SK-N-SH (cell line): ENCODE measurements around the gene DECR2. TPM values are rescaled to one million over a fixed set of nuclear protein-coding genes. Genes with fewer than 3 reads are reported as not detected.
"Not testable (repeated sequence)": the region's sequence is repeated elsewhere in the genome, so short reads cannot be mapped to it uniquely, and the experiment has no call there.

ENCODE experiments used
- CTCF ChIA-PET: fragments of 300-600, 350-600 bp; formaldehyde crosslinking; extraction: SDS; loops from one replicate; lab custom pipeline; 2021; lab: Yijun Ruan, JAX
- POLR2A ChIA-PET: fragments of 350-600 bp; sonication (Branson Sonifier 250); formaldehyde crosslinking; extraction: SDS; loops from one replicate; lab custom pipeline; 2020; ENCODE audit warnings: antibody characterized with exemption, inconsistent platforms; lab: Yijun Ruan, JAX
- DNase-seq: peaks from one replicate; pipeline ENCODE4 v3.0.0; 2012
- H2AFZ ChIP-seq: fragments of 200-600 bp; sonication (generic); 2 replicates; pipeline ENCODE4 v1.8.1; 2016; ENCODE audit warnings: antibody characterized with exemption, mild to moderate bottlenecking, low read depth
- H3F3A ChIP-seq: fragments of 200-600 bp; sonication (generic); replicated peaks from 2 replicates; pipeline ENCODE3; 2016; ENCODE audit warnings: antibody characterized with exemption, mild to moderate bottlenecking; ENCODE audit not compliant: insufficient read depth
- H3K27ac ChIP-seq, 2 experiments: fragments of 200-500 bp in 1 of 2; fragments of 200-600 bp in 1 of 2; sonication (Bioruptor generic) in 1 of 2; sonication (generic), shearing (Covaris generic) in 1 of 2; 2 replicates each; pipeline versions ENCODE4 v1.5.1 to v1.6.1; 2014 to 2016; ENCODE audit warnings: low read depth in 2 of 2, inconsistent platforms in 1 of 2, low read length in 1 of 2, mild to moderate bottlenecking in 1 of 2, mixed read lengths in 1 of 2
- H3K27me3 ChIP-seq: fragments of 200-600 bp; sonication (generic), shearing (Covaris generic); 2 replicates; pipeline ENCODE4 v1.6.1; 2016; ENCODE audit warnings: mixed run types; ENCODE audit not compliant: insufficient read depth
- H3K36me3 ChIP-seq, 2 experiments: fragments of 200-500 bp in 1 of 2; fragments of 200-600 bp in 1 of 2; sonication (Bioruptor generic) in 1 of 2; sonication (generic) in 1 of 2; replicated peaks in 1 of 2; 2 replicates each; pipeline versions ENCODE3 to v1.5.1; 2014 to 2016; ENCODE audit warnings: low read length in 1 of 2, mild to moderate bottlenecking in 1 of 2; ENCODE audit not compliant: insufficient read depth in 2 of 2, control insufficient read depth in 1 of 2
- H3K4me1 ChIP-seq, 2 experiments: fragments of 200-500 bp in 1 of 2; fragments of 200-600 bp in 1 of 2; sonication (Bioruptor generic) in 1 of 2; sonication (generic), shearing (Covaris generic) in 1 of 2; 2 replicates each; pipeline versions ENCODE4 v1.5.1 to v1.6.1; 2014 to 2016; ENCODE audit warnings: low read depth in 1 of 2, low read length in 1 of 2, mixed run types in 1 of 2; ENCODE audit not compliant: insufficient read depth in 2 of 2, control insufficient read depth in 1 of 2
- H3K4me2 ChIP-seq: fragments of 200-600 bp; sonication (generic), shearing (Covaris generic); 2 replicates; pipeline ENCODE4 v1.6.1; 2017; ENCODE audit warnings: mixed run types
- H3K4me3 ChIP-seq, 2 experiments: fragments of 200-500 bp in 1 of 2; fragments of 200-600 bp in 1 of 2; sonication (Bioruptor generic) in 1 of 2; sonication (generic), shearing (Covaris generic) in 1 of 2; 2 replicates each; pipeline versions ENCODE4 v1.5.1 to v1.8.1; 2014 to 2016; ENCODE audit warnings: low read depth in 2 of 2, inconsistent platforms in 1 of 2, low read length in 1 of 2, mild to moderate bottlenecking in 1 of 2, mixed read lengths in 1 of 2, moderate library complexity in 1 of 2
- H3K79me2 ChIP-seq: fragments of 200-600 bp; sonication (generic); 2 replicates; pipeline ENCODE4 v1.8.1; 2017; ENCODE audit warnings: mild to moderate bottlenecking; ENCODE audit not compliant: insufficient read depth
- H3K9ac ChIP-seq: fragments of 200-600 bp; sonication (generic); 2 replicates; pipeline ENCODE4 v1.6.1; 2017; ENCODE audit warnings: mixed run types
- H3K9me2 ChIP-seq: fragments of 200-600 bp; sonication (generic); 2 replicates; pipeline ENCODE4 v1.6.1; 2017; ENCODE audit warnings: mixed run types
- H3K9me3 ChIP-seq: fragments of 200-600 bp; sonication (generic); 2 replicates; pipeline ENCODE4 v1.6.1; 2017; ENCODE audit warnings: mixed run types, mild to moderate bottlenecking, moderate library complexity
- H4K20me1 ChIP-seq: fragments of 200-600 bp; sonication (generic); 2 replicates; pipeline ENCODE4 v1.6.1; 2017; ENCODE audit warnings: mild to moderate bottlenecking, mixed run types; ENCODE audit not compliant: insufficient read depth
- EP300 ChIP-seq, 2 experiments: IDR thresholded peaks; 2 replicates each; pipeline versions ENCODE4 v1.4.0 to v1.6.1; 2012; ENCODE audit warnings: borderline replicate concordance in 1 of 2, low read depth in 1 of 2, low read length in 1 of 2
- IRF3 ChIP-seq: fragments of 150-350 bp; IDR thresholded peaks from 2 replicates; pipeline ENCODE4 v1.6.1; 2016; ENCODE audit warnings: mild to moderate bottlenecking, low read depth, low read length
- MEF2A ChIP-seq: IDR thresholded peaks from 2 replicates; pipeline ENCODE4 v1.4.0; 2012; ENCODE audit warnings: low read depth, borderline replicate concordance
- REST ChIP-seq: IDR thresholded peaks from 2 replicates; pipeline ENCODE4 v1.6.1; 2012; ENCODE audit warnings: mild to moderate bottlenecking, low read depth, low read length, moderate library complexity
- RFX5 ChIP-seq: IDR thresholded peaks from 2 replicates; pipeline ENCODE4 v1.6.1; 2012; ENCODE audit warnings: mild to moderate bottlenecking, improper control_type of control experiment, low read length
- RXRA ChIP-seq: IDR thresholded peaks from 2 replicates; pipeline ENCODE4 v1.4.0; 2012; ENCODE audit warnings: low read depth, mild to moderate bottlenecking, borderline replicate concordance
- SIN3A ChIP-seq: IDR thresholded peaks from 2 replicates; pipeline ENCODE4 v1.6.1; 2012; ENCODE audit warnings: low read depth, mild to moderate bottlenecking, low read length, moderate library complexity, borderline replicate concordance
- TCF12 ChIP-seq: IDR thresholded peaks from 2 replicates; pipeline ENCODE4 v1.4.0; 2012
- TEAD4 ChIP-seq: IDR thresholded peaks from 2 replicates; pipeline ENCODE4 v1.4.0; 2012; ENCODE audit warnings: mild to moderate bottlenecking, borderline replicate concordance; ENCODE audit not compliant: insufficient read depth
- USF1 ChIP-seq: IDR thresholded peaks from 2 replicates; pipeline ENCODE4 v1.4.0; 2012; ENCODE audit warnings: low read depth, borderline replicate concordance
- USF2 ChIP-seq: fragments of 150-350 bp; IDR thresholded peaks from 2 replicates; pipeline ENCODE4 v1.6.1; 2017; ENCODE audit warnings: antibody characterized with exemption, low read length, low read depth, borderline replicate concordance
- ZBTB33 ChIP-seq: IDR thresholded peaks from 2 replicates; pipeline ENCODE4 v1.4.0; 2012; ENCODE audit warnings: low read depth, borderline replicate concordance
- WGBS: methylation state at CpG from one replicate; pipeline ENCODE4 v1.1.6; 2017; ENCODE audit warnings: low lambda C conversion rate; 5-methylcytosine and 5-hydroxymethylcytosine counted together
- polyA plus RNA-seq, 3 experiments: library from polyadenylated mRNA; depleted of rRNA; stranded (reverse); fragments of >200 nt; gene quantifications; 2 replicates each; pipeline ENCODE4 v1.2.3, GENCODE V29; 2012

DECR2 gene
- polyA plus RNA-seq, 1 of the 3 experiments (the other 2 are of a cell fraction) = 53.0 TPM

GRCh38 chr16:378113-378820 is 23.4 kb upstream of the DECR2 start:
- 91% methylated on average over 30 of the region's 36 CpGs for WGBS
- Histone ChIP-seq H3K4me1 (peaks cover 5 to 23% of the 10 kb centered on the region in 2 experiments; a peak in 2 of 4 replicates), H3K79me2 (peaks cover 29% of the 10 kb centered on the region), H3K36me3 (peaks cover 0 to 36% of the 10 kb centered on the region in 2 experiments), H4K20me1 (peaks cover 17% of the 10 kb centered on the region)
- H3K27me3 ChIP-seq, H3K9me2 ChIP-seq, H3K9ac ChIP-seq, CTCF ChIA-PET, H3F3A ChIP-seq, POLR2A ChIA-PET, H3K27ac ChIP-seq, H3K4me3 ChIP-seq, H3K4me2 ChIP-seq, H2AFZ ChIP-seq, H3K9me3 ChIP-seq, DNase-seq: not testable (repeated sequence)

- Histone ChIP-seq H3K9ac (no peak overlapping the region), H3K36me3 (peaks cover 0 to 35% of the 10 kb centered on the region in 2 experiments), H3K9me3 (no peaks in the 10 kb centered on the region), H3K9me2 (no peaks in the 10 kb centered on the region), H3K27me3 (no peaks in the 10 kb centered on the region), H3K4me3 (no peak overlapping the region), H3K79me2 (peaks cover 29% of the 10 kb centered on the region), H3K4me1 (peaks cover 5 to 23% of the 10 kb centered on the region in 2 experiments; a peak in 2 of 4 replicates), H2AFZ (no peak overlapping the region), H4K20me1 (peaks cover 17% of the 10 kb centered on the region), H3K27ac (no peak overlapping the region), H3K4me2 (no peak overlapping the region), H3F3A (no peaks in the 10 kb centered on the region)
- ChIA-PET CTCF (interaction anchor here (0.6 kb wide), 1 partner anchor 312 kb away, joined by 3 read pairs; no protein-coding TSS in a partner anchor), POLR2A (no interaction called here)
- TF ChIP-seq IRF3 (no peak), RXRA (no peak), TCF12 (no peak), MEF2A (no peak), TEAD4 (no peak), USF2 (no peak), ZBTB33 (no peak), REST (no peak), EP300 (IDR thresholded peaks at IDR 0.05; ENCODE audit: borderline replicate concordance in 1 of 2, low read depth in 1 of 2, low read length in 1 of 2) (no peak), USF1 (no peak), RFX5 (no peak), SIN3A (no peak)
- WGBS = 68% methylated on average over 5 of the region's 14 CpGs
- DNase-seq = no peak
Observed at GRCh38 chr16:378821-379182, 22.9 kb upstream of the DECR2 start.
